GM10266 (cell line): ENCODE results near the gene SLC15A4.

Source experiments
- DNase-seq: peaks from one replicate; pipeline ENCODE4 v3.0.0; 2012; ENCODE audit errors: extremely low spot score
- CTCF ChIP-seq: IDR thresholded peaks from 2 replicates; pipeline ENCODE4 v1.5.1; 2012; ENCODE audit warnings: mild to moderate bottlenecking, low read depth; ENCODE audit not compliant: control insufficient read depth, insufficient read depth; ENCODE audit errors: missing control alignments

Gene SLC15A4

GRCh38 chr12:128818065-128819022 lies 5.4 kb downstream of the SLC15A4 start:
- TF ChIP-seq CTCF, result no peak
- no peak for DNase-seq

GRCh38 chr12:128817111-128818015 lies 6.4 kb downstream of the SLC15A4 start:
- peak; percentile 61 for DNase-seq
- TF ChIP-seq CTCF, result no peak

- no peak for TF ChIP-seq CTCF
Measured at GRCh38 chr12:128816643-128816920, 7.2 kb downstream of the SLC15A4 start.

GRCh38 chr12:128815779-128816642 lies 7.7 kb downstream of the SLC15A4 start:
- TF ChIP-seq CTCF, result no peak
- no peak for DNase-seq

More at GRCh38 chr12:128816643-128816920, 7.2 kb downstream of the SLC15A4 start:
- no peak for DNase-seq

- TF ChIP-seq CTCF, result no peak
- no peak for DNase-seq
Measured at GRCh38 chr12:128814411-128815261, 9.1 kb downstream of the SLC15A4 start.

- no peak for DNase-seq
- TF ChIP-seq CTCF, result no peak
Measured at GRCh38 chr12:128813883-128814282, 9.9 kb downstream of the SLC15A4 start.
